IMR-90 (cell line): ENCODE measurements around the gene OLFML1.

ENCODE experiments used
- CTCF ChIP-seq: conservative IDR thresholded peaks from 2 replicates; pipeline ENCODE4 v1.5.1; 2012; ENCODE audit warnings: mild to moderate bottlenecking, low read depth, low read length, improper control_type of control experiment
- ELK1 ChIP-seq: fragments of 150-350 bp; IDR thresholded peaks from 2 replicates; pipeline ENCODE4 v1.6.1; 2016; ENCODE audit warnings: low read depth, mild to moderate bottlenecking, low read length, moderate library complexity, borderline replicate concordance
- FOS ChIP-seq: fragments of 150-350 bp; IDR thresholded peaks from 2 replicates; pipeline ENCODE4 v1.6.1; 2016; ENCODE audit warnings: low read depth, low read length
- MXI1 ChIP-seq: IDR thresholded peaks from 2 replicates; pipeline ENCODE4 v1.6.1; 2012; ENCODE audit warnings: low read depth, mild to moderate bottlenecking, low read length, moderate library complexity, borderline replicate concordance
- NFE2L2 ChIP-seq: fragments of 150-350 bp; IDR thresholded peaks from 2 replicates; pipeline ENCODE4 v1.6.1; 2016; ENCODE audit warnings: low read depth, mild to moderate bottlenecking, low read length
- POLR2A ChIP-seq: IDR thresholded peaks from 2 replicates; pipeline ENCODE4 v1.6.1; 2012; ENCODE audit warnings: mild to moderate bottlenecking, low read depth, low read length
- RAD21 ChIP-seq: IDR thresholded peaks from 2 replicates; pipeline ENCODE4 v1.6.1; 2012; ENCODE audit warnings: low read length, improper control_type of control experiment
- RCOR1 ChIP-seq: IDR thresholded peaks from 2 replicates; pipeline ENCODE4 v1.6.1; 2012; ENCODE audit warnings: mild to moderate bottlenecking, low read length, improper control_type of control experiment; ENCODE audit not compliant: insufficient replicate concordance
- RFX5 ChIP-seq: IDR thresholded peaks from 2 replicates; pipeline ENCODE4 v1.8.0; 2012; ENCODE audit warnings: low read depth, mild to moderate bottlenecking, low read length, moderate library complexity
- USF2 ChIP-seq: fragments of 150-350 bp; IDR thresholded peaks from 2 replicates; pipeline ENCODE4 v1.6.1; 2017; ENCODE audit warnings: mild to moderate bottlenecking, antibody characterized with exemption, low read length, low read depth

DNA sequence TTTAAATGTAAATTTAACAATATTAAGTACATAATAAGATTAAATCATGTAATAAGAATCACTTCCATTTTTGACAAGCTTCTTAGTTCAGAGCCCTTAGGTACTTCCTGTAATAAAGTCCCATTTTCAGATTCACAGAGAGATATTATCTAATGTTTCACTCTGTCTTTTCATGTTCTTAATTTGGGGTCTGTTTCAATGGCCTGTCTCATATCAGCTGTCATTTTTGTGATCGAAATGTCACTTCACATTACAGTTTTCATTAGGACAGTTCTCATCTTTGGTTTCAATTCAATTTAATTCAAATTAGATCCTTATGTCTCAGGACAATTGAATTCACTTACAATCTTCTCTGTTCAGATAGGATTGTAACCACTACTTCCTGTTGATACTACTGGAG, 22.6 kb upstream of the OLFML1 start:
- no peak for TF ChIP-seq POLR2A
- TF ChIP-seq RFX5 = no peak
- TF ChIP-seq MXI1 = no peak
- TF ChIP-seq FOS = no peak
- TF ChIP-seq NFE2L2 = no peak
- TF ChIP-seq RCOR1 = no peak
- TF ChIP-seq USF2 = no peak
- no peak for TF ChIP-seq CTCF
- no peak for TF ChIP-seq ELK1
- TF ChIP-seq RAD21 = no peak
